Pulmonary artery endothelial cell (primary cell): ENCODE results near the gene DICER1. TPM values are rescaled to one million over a fixed set of nuclear protein-coding genes. Genes with fewer than 3 reads are reported as not detected.

Experiments
- DNase-seq: peaks from one replicate; pipeline ENCODE4 v3.0.0-alpha.2; 2011; ENCODE audit warnings: low read depth, low spot score
- total RNA-seq: library from RNA; depleted of rRNA; stranded (reverse); fragments of >200 nt; gene quantifications from 2 replicates; pipeline ENCODE4 v1.2.3, GENCODE V29; 2014

The DICER1 gene
- total RNA-seq, 1 donor from 2014 or later: 24.9 TPM

GRCh38 chr14:95087619-95088018 lies 69.7 kb downstream of the DICER1 start:
- DNase-seq: no peak

DNA sequence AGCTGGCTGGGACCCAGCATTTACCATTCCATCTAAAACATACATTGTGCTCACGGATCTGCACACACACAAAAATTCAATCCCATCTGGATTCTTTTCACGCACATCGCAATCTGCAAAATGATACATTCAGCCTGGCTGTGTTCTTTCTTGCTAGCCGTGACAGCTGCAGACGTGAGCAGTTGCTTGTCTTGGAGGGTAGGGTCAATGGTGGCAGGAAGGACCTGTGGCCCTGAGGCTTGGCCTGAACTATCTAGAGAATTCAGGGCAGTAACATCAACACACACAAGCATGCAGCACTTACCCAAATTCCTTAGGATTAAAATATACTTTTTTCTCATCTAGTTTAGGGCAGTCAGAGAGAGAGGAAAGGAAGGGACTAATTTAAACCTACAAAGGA lies 72.0 kb downstream of the DICER1 start:
- DNase-seq: no peak

DNA sequence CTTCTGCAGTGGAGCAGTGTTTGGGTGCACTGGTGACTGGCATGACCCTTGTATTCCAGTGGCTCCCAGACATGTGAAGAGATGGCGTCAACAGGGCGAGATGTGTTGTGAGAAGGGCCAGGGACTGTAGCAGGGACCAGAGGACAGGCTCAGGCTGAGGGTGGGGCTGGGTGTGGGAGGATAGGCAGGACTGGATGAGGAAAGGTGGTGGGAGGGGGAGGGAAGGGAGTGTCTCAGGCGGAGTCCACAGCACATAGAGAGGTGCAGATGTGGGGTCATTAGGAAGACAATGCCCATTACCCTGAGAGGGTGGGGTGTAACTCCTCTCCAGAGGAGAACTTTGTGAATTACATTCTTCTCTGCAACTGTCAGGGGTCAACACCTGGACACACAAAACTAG lies 78.5 kb downstream of the DICER1 start:
- no peak for DNase-seq

- no peak for DNase-seq
These were observed 80.0 kb downstream of the DICER1 start for GRCh38 chr14:95077345-95077744.

DNA sequence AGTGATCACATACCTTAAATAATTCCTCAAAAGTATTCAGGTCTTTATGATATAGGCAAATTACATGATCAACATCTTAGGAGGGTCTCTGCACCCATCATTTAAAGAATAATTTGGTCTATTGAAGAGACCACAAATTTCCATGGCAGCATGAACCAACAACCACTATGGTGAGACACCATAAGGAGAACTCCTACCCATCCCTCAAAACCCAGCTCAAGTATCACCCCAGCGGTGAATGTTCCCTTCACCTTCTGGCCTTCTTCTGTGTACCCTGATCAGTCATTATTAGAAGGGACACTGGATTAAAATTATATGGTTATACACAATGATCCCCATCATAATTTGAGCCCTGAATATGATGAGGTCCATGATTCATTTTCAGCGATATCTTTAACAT lies 81.5 kb downstream of the DICER1 start:
- DNase-seq: no peak

DNA sequence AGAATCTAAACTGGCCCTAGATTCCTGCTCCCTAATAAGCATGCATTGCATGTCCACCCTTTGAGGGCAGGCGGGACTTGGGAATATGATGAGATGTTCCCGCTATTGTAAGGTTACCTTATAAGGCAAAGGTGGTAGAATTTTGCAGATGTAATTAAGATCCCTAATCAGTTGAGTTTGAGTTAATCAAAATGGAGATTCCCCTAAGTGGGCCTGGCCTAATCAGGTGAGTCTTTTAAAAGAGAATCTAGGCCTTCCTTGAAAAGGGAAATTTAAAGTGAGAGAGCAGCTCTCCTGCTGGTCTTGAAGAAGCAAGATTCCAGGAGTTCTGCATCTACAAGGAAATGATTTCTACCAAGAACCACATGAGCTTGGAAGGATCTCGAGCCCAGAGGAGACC lies 83.4 kb downstream of the DICER1 start:
- no peak for DNase-seq

- no peak for DNase-seq
These were observed 84.9 kb downstream of the DICER1 start for GRCh38 chr14:95072310-95072905.

GRCh38 chr14:95071649-95072280 lies 85.6 kb downstream of the DICER1 start:
- DNase-seq: no peak

DNA sequence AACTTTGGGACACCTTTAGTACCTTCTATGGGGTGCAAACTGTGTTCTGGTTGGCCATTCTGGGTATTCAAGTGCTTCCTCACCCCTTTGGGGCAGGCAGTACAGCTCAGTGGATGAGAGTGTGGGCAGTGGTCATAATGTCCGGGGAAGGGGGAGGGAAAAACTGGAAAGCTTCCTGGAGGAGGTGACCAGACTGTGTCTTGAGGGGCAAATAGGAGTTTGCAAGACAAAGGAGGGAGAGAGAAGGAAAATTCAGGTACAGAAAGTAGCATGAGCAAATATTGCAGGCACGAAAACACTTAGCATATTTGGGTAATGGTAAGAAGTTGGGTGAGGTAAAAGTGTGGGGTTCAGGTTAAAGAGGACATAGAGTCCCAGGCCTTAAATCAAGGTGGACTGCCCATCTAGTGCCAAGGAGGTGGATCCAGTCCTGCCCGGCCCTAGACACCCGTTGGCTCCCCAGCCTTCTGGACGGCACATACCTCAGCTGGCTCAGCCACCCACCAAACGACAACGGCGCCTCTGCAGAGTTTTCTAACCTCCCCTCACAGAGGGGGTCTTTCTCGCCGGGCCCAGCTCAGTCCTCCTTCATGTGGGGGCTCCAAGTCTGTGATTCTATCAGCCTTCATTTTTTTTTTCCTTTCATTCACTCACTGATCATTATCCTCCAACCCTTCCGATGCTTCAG lies 86.4 kb downstream of the DICER1 start:
- DNase-seq: no peak

GRCh38 chr14:95069547-95069946 lies 87.8 kb downstream of the DICER1 start:
- no peak for DNase-seq

- DNase-seq: no peak
These were observed 88.3 kb downstream of the DICER1 start for GRCh38 chr14:95069018-95069417.

DNA sequence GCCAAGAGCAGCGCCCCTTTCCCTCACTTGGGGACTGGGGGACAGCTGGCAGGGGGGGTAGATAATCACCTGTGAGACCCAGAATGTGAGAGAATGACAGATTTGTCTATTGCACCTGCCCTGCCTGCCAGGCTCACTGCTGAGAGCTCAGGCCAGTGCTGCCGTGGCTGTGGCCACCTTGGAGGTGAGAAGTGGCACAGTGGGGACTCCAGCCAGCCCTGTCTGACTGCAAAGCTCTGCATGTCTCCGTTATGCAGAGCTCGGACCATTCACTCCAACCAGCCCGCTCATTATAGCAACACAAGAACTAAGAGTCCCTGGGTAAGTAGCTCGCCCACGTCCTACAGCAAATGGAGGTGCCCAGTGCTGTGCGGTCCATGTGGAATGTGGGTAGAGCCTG lies 88.8 kb downstream of the DICER1 start:
- DNase-seq: no peak

- DNase-seq: no peak
These were observed 89.2 kb downstream of the DICER1 start for GRCh38 chr14:95068080-95068479.

DNA sequence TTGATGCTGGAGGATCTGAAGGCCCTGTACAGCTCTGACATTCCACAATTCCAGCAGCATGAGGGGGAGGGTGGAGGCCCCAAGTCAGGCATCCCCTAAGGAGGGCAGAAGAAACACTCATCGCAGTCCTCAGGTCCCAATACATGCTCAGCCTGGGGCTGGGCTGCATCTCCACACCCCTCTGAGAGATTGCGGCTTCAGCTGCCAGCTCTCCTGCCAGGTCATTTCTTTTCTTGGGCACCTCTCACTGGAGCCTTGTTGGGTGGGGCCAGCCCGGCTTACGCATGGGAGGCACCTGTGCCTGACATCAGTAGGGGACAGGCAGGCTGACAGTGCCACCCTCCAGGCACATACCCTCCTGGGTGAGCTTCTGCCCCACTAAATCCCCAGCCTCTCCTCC lies 89.8 kb downstream of the DICER1 start:
- no peak for DNase-seq

DNA sequence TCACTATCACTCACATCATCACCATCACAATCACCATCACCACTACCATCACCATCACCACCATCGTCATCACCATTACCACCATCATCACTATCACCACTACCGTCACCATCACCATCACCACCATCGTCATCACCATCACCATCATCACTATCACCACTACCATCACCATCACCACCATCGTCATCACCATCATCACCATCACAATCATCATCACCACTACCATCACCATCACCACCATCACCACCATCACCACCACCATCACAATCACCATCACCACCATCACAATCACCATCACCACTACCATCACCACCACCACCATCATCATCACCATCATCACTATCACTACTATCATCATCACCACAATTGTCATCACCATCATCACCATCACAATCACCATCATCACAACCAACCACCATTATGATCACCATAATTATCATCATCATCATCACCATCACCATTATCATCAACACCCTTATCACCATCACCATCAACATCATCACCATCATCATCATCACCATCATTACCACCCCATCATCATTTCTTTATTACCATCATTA lies 90.8 kb downstream of the DICER1 start:
- no peak for DNase-seq

DNA sequence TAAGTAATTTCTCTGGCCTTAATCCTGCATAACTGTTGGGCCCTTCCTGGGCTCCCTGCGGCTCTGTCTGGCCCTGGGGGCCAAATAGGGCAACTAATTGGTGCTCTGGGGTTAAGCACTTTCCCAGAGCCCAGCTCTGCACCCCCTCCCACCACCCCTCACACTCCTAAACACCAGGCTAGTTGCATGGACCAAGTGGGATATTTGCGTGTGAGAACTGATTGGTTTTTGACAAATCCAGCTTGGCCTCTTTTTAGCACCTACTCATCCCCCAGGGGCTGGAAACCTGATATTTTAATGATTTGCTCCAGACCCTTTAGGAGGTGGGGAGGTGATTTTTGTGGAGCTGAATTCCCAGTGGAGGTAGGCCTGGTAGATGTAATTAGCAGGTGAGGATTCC lies 91.9 kb downstream of the DICER1 start:
- no peak for DNase-seq

GRCh38 chr14:95064734-95065133 lies 92.6 kb downstream of the DICER1 start:
- DNase-seq: no peak

DNA sequence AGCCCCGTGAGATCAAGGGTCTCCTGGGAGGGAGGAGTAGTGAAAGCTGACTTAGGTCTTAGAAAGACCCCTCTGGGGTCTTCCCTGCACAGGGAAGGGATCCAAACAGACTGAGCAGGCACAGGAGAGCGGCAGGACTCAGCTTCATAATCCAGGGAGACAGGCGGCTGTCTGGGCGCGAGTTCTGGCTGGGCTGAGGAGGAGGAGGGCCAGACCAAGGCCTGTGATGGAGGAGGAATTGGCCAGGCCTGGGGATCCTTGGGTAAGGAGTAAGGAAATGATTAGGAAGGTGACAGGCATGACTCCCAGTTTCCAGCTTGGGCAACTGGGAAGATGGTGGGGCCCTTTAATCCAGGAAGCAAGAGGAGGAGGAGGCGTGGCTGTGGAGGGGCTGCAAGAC lies 93.1 kb downstream of the DICER1 start:
- no peak for DNase-seq

- DNase-seq: no peak
These were observed 93.9 kb downstream of the DICER1 start for GRCh38 chr14:95063391-95063790.

DNA sequence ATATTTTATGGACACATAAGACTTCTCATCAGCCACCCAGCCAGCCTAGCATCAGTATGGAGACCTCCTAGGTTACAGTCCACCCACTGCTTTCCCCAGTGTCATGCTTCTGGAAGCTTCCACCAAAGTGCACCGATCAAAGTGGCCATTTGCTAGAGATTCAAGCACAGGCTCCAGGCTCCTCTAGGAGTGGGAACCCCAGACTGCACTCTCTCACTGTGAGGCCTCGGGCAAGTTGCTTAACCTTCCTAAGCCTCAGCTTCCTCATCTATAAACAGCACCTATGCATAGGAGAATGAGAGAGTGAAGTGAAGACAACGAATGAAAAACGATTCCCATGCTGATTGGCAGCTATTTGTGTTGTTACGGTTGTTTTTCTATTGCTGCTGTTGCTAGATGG lies 94.4 kb downstream of the DICER1 start:
- no peak for DNase-seq

DNA sequence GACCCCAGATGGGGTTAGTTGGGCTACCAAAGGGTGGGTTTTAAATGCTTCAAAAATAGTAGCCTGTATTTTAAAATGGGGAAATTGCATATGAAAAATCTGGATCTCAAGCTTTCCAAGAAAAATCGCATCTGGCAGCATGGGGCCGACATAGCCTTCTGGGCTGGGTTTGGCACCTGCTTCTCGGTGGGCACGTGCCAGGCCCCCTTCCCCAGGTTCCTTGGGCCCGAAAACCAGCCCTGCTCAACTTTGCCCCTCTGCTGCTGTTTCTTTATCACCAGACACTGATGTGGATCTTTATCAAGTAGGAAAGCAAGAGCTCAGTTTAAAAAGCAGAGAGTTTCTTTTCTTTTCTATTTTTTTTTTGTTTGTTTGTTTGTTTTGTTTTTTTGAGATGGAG lies 95.1 kb downstream of the DICER1 start:
- no peak for DNase-seq

- no peak for DNase-seq
These were observed 95.8 kb downstream of the DICER1 start for GRCh38 chr14:95061317-95062093.
